NCI-H128 (cell line): ENCODE results near the gene ZNF260.

ENCODE experiments used
- DNase-seq: peaks from one replicate; lab custom pipeline; 2025; ENCODE audit not compliant: unreplicated experiment; lab: John Stamatoyannopoulos, UW

The ZNF260 gene

DNA sequence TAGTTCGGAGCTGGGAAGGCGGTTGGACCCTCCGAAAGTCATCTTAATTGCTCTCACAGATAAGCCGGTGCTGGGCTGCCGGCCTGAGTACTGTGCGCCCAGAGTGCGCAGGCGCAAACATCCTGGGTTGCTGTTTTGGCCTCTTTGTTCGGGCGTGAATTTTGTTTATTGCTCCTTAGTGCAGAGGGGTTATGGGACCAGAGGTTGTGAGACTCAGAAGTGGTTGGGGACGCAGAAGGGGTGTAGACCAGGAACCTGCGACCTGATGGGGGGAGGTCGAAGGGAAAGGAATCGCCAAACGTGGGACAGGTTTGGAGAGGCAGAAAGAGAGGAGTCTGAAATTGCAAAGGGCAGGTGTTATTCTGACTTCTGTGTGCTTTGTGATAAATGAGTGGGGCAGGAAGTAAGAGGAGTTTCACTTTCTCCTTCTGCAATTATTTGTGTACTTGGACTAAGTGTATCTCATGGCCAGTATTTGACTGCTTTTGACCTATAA lies 38.1 kb downstream of the ZNF260 start:
- DNase-seq, result peak; percentile 89

DNA sequence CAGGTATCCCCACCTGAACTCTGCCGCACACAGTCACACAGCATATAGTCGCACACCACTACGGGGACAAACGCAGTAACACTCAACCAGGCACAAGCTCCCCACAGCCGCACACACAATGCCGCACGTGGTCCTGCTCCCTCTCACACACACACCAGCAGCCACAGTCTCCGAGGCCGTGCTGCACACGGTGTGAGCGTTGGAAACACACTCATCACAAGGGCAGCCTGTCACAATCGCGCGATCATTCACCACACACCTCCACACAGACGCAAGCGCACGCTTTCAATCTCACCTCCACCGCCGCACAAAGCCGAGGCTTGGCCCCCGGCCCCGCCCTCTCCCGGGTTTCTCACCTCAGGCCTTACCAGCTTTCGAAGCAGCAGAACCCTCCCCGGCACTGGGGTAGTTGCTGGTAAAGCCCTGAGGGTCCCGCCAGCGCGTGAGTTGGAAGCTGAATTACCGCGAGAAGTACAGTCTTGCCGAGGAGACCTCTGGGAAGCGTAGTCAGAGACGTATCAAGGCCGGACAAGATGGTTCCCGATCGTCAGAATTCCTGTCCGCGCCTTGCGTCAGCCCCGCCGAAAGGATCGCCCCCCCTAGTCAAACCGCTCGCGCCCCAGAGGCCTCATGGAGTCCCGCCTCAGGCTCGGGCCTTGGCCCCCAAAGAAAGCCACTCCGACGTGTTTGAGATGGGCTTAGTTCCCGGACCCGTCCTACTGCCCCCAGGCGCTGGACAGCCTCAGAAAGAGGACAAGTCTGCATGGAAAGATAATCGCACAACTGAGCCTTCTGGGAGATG lies 38.8 kb downstream of the ZNF260 start, which contains the start of gene ZNF566:
Gene ZNF566 (minus strand): TSS at position 444 of the 802 bp plus-strand sequence. CDS start 13,004 bp downstream, outside the sequence.
- peak; percentile 96 for DNase-seq

DNA sequence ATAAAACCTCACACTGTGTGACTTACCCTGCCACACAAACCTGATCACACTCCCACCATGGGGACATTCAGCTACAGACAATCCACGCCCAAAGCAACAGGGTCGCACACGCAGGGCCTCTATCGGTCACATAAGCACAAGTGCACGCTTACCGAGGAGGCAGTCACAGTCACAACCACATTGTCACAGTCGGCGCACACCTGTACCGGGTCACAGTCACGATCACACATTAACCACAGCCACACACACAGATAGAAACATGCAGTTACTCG lies 39.3 kb downstream of the ZNF260 start:
- no peak for DNase-seq

DNA sequence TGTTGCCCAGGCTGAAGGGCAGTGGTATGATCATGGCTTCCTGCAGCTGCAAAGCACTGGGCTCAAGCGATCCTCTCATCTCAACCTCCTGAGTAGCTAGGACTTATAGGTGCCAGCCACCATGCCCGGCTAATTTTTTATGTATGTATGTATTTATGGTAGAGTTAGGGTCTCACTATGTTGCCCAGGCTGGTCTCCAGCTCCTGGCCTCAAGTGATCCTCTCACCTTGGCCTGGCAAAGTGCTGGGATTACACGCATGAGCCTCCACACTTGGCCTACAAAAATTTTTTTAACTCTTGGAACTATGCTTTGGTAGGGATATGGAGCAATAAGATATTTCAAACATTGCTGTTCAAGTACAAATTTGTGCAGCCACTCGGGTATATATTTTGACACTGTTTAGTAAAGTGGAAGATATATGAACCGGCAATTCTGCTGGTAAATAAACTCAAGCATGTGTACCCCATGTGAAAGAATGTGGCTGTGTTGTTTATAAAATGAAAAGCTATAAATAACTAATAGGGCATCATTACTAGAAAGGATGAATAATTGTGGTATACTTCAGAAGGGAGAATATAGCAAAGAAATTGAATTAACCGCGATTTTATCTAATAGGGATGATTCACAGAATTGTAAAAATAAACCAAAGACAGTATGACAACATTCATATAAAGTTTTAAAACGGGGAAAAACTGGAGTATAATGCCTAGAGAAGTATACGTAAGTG lies 39.8 kb downstream of the ZNF260 start:
- DNase-seq, result no peak

DNA sequence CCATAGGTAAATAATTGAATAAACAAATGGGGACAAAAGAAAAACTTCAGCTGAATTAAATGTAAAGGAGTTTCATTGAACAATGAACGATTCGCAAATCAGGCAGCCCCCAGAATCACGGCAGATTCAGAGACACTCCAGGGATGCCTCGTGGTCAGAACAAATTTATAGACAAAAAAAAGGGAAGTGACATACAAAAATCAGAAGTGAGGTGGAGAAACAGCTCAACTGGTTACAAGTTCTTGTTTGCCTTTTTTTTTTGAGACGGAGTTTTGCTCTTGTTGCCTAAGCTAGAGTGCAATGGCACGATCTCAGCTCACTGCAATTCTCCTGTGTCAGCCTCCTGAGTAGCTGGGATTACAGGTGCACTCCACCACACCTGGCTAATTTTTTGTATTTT lies 44.4 kb downstream of the ZNF260 start:
- DNase-seq, result no peak

DNA sequence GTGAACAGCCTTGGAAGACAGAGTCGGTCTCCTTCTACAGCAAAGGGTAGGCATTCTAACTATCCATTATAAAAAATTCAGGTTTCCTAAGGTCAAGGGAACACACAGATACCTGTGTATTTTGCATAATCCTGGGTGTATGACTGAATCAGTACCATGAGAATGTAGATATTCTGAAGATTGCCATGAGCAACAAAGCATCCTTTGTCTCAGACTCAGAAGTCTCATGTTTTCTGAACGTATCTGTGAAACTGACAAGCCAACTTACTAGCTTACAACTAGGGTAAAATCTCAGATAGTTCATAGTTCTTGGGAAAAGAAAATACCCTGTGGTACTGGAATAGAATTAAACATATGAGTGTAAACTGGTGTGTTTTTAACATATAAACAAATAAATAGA lies 45.2 kb downstream of the ZNF260 start:
- no peak for DNase-seq
